Measurements from ENCODE around the gene ZNF521. TPM values are rescaled to one million over a fixed set of nuclear protein-coding genes. Genes with fewer than 3 reads are reported as not detected.

The ZNF521 gene
- total RNA-seq, 1 experiment from 2014 or later = 0.04 TPM

DNA sequence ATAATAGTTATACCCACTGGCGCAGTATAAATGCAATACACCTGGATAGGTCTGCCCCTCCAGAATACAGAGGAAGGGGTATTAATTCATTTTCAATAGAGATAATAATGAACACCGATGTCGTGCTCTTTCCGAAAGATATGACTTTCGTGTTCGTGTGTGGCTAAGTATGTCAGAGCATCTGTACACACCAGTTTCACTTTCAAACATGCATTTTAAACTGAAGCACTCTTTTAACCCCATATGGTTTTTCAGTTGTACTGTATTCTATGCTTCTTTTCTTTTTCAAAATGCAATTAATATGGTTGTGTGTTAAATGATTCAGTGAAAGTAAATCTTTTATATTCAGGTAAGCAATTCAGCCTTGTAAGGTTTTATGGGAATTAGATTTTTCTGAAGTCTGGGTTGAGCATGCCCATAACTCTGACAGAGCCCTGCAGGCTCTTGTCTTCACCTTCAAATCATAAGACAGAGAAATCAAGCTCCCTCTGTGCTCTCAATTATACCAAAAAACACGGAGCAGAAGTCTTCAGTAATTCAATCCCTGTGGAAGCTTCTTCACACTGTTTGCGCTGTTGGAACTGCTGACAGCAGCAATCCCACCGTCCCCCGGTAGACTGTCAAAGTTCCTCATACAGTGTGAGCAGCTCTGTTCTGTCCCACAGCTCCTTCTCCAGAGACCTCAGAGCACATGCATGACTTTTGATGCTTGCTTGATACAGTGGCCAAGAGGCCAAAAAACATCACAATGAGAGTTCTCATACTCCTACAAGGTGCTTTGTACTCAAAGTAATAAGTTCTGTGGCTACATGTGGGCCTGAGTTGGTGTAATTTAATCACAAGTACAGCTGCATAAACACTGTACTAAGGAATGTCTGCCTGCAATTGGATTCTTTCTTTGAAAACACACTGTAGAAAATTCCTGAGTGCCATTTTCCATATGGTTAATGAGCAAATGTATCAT is 186.8 kb downstream of the ZNF521 start:
- Histone ChIP-seq H3K27me3 (ENCODE audit: low read length) (peaks cover 60% of the 10 kb centered on the region), H3K9ac (ENCODE audit: low read length) (no peak overlapping the region), H3F3A (ENCODE audit: low read length, unreplicated experiment) (no peaks in the 10 kb centered on the region), H3K27ac (ENCODE audit: low read length) (no peak overlapping the region), H3K9me3 (ENCODE audit: low read length) (no peaks in the 10 kb centered on the region), H2AFZ (ENCODE audit: low read length) (no peak overlapping the region), H3K9me2 (replicated peaks; ENCODE audit: low read length) (no peaks in the 10 kb centered on the region), H3K4me2 (ENCODE audit: low read length) (no peak overlapping the region), H3K4me3 (ENCODE audit: low read length) (no peak overlapping the region), H3K79me2 (ENCODE audit: low read length) (no peaks in the 10 kb centered on the region), H3K4me1 (ENCODE audit: insufficient read depth, low read length) (no peaks in the 10 kb centered on the region), H3K36me3 (ENCODE audit: low read depth, low read length) (no peaks in the 10 kb centered on the region), H4K20me1 (ENCODE audit: low read length) (no peaks in the 10 kb centered on the region)
- intact Hi-C loops (cut with micrococcal nuclease) = no loop called here
- ChIA-PET CTCF (no interaction called here), POLR2A (ENCODE audit: unreplicated experiment) (no interaction called here)
- no TSS peak for BruUV-seq (replicated peaks)
- DNase-seq (no peak), ATAC-seq (no peak)
- TF ChIP-seq CTCF (conservative IDR thresholded peaks at IDR 0.05; ENCODE audit: low read depth, low read length) (no peak), EZH2 (IDR thresholded peaks at IDR 0.05; ENCODE audit: low read length, unreplicated experiment) (no peak), EZH2phosphoT487 (IDR thresholded peaks at IDR 0.05; ENCODE audit: borderline replicate concordance, low read length) (no peak)

- H3K9ac ChIP-seq (ENCODE audit: low read length) = no peak overlapping the region
- DNase-seq (no peak), ATAC-seq (no peak)
- no peak overlapping the region for H2AFZ ChIP-seq (ENCODE audit: low read length)
- peaks cover 61% of the 10 kb centered on the region for H3K27me3 ChIP-seq (ENCODE audit: low read length)
- no peak overlapping the region for H3K4me3 ChIP-seq (ENCODE audit: low read length)
- H3K9me2 ChIP-seq (replicated peaks; ENCODE audit: low read length) = no peaks in the 10 kb centered on the region
- H3K79me2 ChIP-seq (ENCODE audit: low read length) = no peaks in the 10 kb centered on the region
- H3F3A ChIP-seq (ENCODE audit: low read length, unreplicated experiment) = no peaks in the 10 kb centered on the region
- no TSS peak for BruUV-seq (replicated peaks)
- H4K20me1 ChIP-seq (ENCODE audit: low read length) = no peaks in the 10 kb centered on the region
- intact Hi-C loops (cut with micrococcal nuclease) = no loop called here
- no peaks in the 10 kb centered on the region for H3K9me3 ChIP-seq (ENCODE audit: low read length)
- ChIA-PET CTCF (no interaction called here), POLR2A (ENCODE audit: unreplicated experiment) (no interaction called here)
- H3K4me2 ChIP-seq (ENCODE audit: low read length) = no peak overlapping the region
- H3K27ac ChIP-seq (ENCODE audit: low read length) = no peak overlapping the region
- no peaks in the 10 kb centered on the region for H3K4me1 ChIP-seq (ENCODE audit: insufficient read depth, low read length)
- TF ChIP-seq EZH2phosphoT487 (IDR thresholded peaks at IDR 0.05; ENCODE audit: borderline replicate concordance, low read length) (no peak), CTCF (conservative IDR thresholded peaks at IDR 0.05; ENCODE audit: low read depth, low read length) (no peak), EZH2 (IDR thresholded peaks at IDR 0.05; ENCODE audit: low read length, unreplicated experiment) (no peak)
- no peaks in the 10 kb centered on the region for H3K36me3 ChIP-seq (ENCODE audit: low read depth, low read length)
Observed at GRCh38 chr18:25164211-25164847, 187.6 kb downstream of the ZNF521 start.

DNA sequence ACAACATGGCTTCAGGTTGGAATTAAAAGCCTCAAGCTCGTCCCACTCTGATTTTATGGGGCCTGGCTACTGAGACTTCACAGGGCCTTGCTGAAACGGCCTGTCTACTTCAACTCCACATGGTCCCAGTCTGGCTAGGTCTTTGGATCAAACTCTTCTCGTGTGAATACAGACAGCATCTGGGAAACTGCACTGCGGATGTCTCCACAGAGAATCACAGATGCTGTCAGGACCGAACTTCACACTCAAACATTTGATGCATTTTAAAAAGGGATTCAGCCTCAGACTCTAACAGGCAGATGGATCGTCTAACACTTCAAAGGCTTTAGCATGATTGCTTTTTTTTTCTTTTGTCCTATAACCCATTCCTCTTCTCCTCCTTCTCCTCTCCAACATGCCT is 198.5 kb downstream of the ZNF521 start:
- CTCF ChIA-PET = no interaction called here
- no peaks in the 10 kb centered on the region for H3K79me2 ChIP-seq (ENCODE audit: low read length)
- TF ChIP-seq CTCF (conservative IDR thresholded peaks at IDR 0.05; ENCODE audit: low read depth, low read length) (no peak), EZH2 (IDR thresholded peaks at IDR 0.05; ENCODE audit: low read length, unreplicated experiment) (no peak), EZH2phosphoT487 (IDR thresholded peaks at IDR 0.05; ENCODE audit: borderline replicate concordance, low read length) (no peak)
- ATAC-seq = no peak
- H3K36me3 ChIP-seq (ENCODE audit: low read depth, low read length) = no peaks in the 10 kb centered on the region
- no peaks in the 10 kb centered on the region for H3K9me3 ChIP-seq (ENCODE audit: low read length)
- intact Hi-C loops (cut with micrococcal nuclease) = no loop called here
- H3K4me1 ChIP-seq (ENCODE audit: insufficient read depth, low read length) = no peaks in the 10 kb centered on the region
- no peak overlapping the region for H3K4me2 ChIP-seq (ENCODE audit: low read length)
- H3K27me3 ChIP-seq (ENCODE audit: low read length) = peaks cover 41% of the 10 kb centered on the region
- no peaks in the 10 kb centered on the region for H3F3A ChIP-seq (ENCODE audit: low read length, unreplicated experiment)
- H2AFZ ChIP-seq (ENCODE audit: low read length) = no peak overlapping the region
- no peak overlapping the region for H3K4me3 ChIP-seq (ENCODE audit: low read length)
- H4K20me1 ChIP-seq (ENCODE audit: low read length) = no peaks in the 10 kb centered on the region
- H3K27ac ChIP-seq (ENCODE audit: low read length) = no peak overlapping the region
- no TSS peak for BruUV-seq (replicated peaks)
- no peak for DNase-seq
- POLR2A ChIA-PET (ENCODE audit: unreplicated experiment) = no interaction called here
- H3K9ac ChIP-seq (ENCODE audit: low read length) = no peak overlapping the region
- H3K9me2 ChIP-seq (replicated peaks; ENCODE audit: low read length) = no peaks in the 10 kb centered on the region
